ENCODE measurements around the gene SLC24A5.

DNA sequence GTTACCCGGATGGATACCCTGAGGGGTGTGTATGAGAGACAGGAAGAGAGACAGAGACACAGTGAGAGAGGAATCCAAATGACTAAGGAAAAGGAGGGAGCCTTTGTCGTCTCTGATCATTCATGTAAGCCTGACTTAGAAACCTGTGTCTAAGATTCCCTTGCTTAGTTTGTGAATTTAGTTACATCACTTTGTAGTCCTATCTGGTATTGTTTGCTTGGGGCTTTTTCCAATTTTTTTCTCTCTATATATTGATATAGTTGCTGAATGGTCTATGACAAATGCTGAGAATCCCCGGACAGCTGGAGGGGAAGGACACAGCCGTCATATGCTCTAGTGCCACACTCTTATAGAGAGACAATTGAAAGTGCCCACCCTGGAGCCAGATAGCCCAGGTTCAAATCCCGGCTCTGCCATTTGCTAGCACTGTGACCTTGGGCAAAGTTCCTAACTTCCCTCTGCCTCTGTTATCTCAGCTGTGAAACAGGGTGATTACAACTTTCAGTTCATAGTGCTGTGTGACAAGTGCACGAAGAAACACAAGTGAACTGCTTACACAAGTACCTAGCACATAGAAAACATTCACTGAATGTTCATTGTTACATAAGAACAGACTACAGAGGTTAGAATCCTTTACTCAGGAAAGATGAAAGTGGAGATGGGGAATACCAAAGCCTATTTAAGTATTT is 6.0 kb downstream of the SLC24A5 start:
- no peak for TF ChIP-seq POLR2AphosphoS5 (IDR thresholded peaks at IDR 0.05)
- TF ChIP-seq, protein P1, sequence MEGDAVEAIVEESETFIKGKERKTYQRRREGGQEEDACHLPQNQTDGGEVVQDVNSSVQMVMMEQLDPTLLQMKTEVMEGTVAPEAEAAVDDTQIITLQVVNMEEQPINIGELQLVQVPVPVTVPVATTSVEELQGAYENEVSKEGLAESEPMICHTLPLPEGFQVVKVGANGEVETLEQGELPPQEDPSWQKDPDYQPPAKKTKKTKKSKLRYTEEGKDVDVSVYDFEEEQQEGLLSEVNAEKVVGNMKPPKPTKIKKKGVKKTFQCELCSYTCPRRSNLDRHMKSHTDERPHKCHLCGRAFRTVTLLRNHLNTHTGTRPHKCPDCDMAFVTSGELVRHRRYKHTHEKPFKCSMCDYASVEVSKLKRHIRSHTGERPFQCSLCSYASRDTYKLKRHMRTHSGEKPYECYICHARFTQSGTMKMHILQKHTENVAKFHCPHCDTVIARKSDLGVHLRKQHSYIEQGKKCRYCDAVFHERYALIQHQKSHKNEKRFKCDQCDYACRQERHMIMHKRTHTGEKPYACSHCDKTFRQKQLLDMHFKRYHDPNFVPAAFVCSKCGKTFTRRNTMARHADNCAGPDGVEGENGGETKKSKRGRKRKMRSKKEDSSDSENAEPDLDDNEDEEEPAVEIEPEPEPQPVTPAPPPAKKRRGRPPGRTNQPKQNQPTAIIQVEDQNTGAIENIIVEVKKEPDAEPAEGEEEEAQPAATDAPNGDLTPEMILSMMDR (IDR thresholded peaks at IDR 0.05) = no peak
